Measurements from ENCODE around the gene SNPH.

Gene SNPH

GRCh38 chr20:1333462-1334369 is 67.6 kb downstream of the SNPH start:
- no peak for TF ChIP-seq NFIC (IDR thresholded peaks at IDR 0.05)
- no peak for TF ChIP-seq MAX (IDR thresholded peaks at IDR 0.05)
- no peak for TF ChIP-seq FOXM1 (IDR thresholded peaks at IDR 0.05; ENCODE audit: borderline replicate concordance, low read depth)
- no peak for TF ChIP-seq ZBTB7A (IDR thresholded peaks at IDR 0.05; ENCODE audit: low read depth)
- TF ChIP-seq REST (IDR thresholded peaks at IDR 0.05; ENCODE audit: low read depth) = no peak
- TF ChIP-seq EGR1 (IDR thresholded peaks at IDR 0.05) = no peak
- no peak for TF ChIP-seq CEBPB (IDR thresholded peaks at IDR 0.05)
- no peak for TF ChIP-seq TAF1 (IDR thresholded peaks at IDR 0.05; ENCODE audit: low read depth)
- no peak for TF ChIP-seq CREB1 (IDR thresholded peaks at IDR 0.05; ENCODE audit: low read depth)
- TF ChIP-seq, protein P1, sequence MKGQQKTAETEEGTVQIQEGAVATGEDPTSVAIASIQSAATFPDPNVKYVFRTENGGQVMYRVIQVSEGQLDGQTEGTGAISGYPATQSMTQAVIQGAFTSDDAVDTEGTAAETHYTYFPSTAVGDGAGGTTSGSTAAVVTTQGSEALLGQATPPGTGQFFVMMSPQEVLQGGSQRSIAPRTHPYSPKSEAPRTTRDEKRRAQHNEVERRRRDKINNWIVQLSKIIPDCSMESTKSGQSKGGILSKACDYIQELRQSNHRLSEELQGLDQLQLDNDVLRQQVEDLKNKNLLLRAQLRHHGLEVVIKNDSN (IDR thresholded peaks at IDR 0.05) = no peak
- TF ChIP-seq RAD21 (IDR thresholded peaks at IDR 0.05; ENCODE audit: low read depth) = no peak
- TF ChIP-seq EP300 (IDR thresholded peaks at IDR 0.05; ENCODE audit: borderline replicate concordance) = no peak
- no peak for TF ChIP-seq TEAD4 (IDR thresholded peaks at IDR 0.05)
- no peak for TF ChIP-seq TCF12 (IDR thresholded peaks at IDR 0.05; ENCODE audit: low read depth)
- no peak for TF ChIP-seq YY1 (IDR thresholded peaks at IDR 0.05; ENCODE audit: low read depth)

DNA sequence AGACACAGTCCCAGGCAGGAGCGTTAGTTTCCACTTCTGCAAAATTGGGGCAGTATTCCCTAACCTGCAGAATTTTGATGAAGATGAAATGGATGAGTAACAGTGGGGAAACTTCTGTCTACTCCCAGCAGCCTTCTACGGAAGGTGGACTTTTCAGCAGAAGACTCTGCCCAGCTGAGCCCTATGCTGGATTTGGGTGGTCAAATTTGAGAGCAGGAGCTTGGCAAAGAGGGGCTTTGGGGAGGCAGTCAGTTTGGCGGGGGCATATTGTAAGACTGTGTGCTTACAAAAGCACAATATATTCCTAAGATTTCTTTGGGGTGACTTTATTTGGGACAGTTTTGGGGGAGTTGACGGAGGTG is 68.3 kb downstream of the SNPH start:
- no peak for TF ChIP-seq YY1 (IDR thresholded peaks at IDR 0.05; ENCODE audit: low read depth)

GRCh38 chr20:1334761-1335160 is 68.7 kb downstream of the SNPH start:
- TF ChIP-seq CREB1 (IDR thresholded peaks at IDR 0.05; ENCODE audit: low read depth) (no peak), CEBPB (IDR thresholded peaks at IDR 0.05) (0 out of 2 replicates have a peak, but pooled peaks have one; percentile 9)

DNA sequence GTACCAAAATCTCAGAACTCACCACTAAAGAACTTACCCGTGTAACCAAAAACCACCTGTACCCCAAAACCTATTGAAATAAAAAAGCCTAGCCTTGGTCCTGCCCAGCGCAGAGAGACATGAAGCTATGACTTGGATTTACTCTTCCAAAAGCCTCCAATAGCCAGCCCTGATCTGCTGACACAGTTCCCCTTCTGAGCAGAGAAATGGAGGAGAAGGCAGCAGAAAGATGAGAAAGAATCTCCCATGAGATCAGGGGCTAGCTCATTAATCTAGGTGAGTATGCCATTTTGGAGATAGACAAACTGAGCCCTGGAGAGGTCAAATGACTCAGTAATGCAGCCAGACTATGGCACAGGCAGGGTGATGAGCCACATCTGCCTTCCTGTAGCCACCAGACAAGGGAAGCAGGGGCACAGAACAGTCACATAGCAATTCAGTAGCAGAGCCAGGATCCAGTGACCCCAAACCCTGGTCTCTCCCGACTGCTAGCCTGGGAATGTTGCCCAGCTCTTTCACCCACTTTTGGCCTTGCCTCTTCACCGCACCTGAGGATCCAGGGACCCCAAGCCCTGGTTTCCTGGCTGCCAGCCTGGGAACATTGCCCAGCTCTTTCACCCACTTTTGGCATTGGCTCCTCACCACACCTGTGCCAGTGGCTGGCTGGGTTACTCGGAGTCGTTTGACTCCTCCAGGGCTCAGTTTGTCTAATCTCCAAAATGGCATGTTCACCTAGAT is 70.0 kb downstream of the SNPH start:
- TF ChIP-seq CEBPB (IDR thresholded peaks at IDR 0.05) (no peak), MAX (IDR thresholded peaks at IDR 0.05) (peak; percentile 10; the same call in 1 of the 2 replicates), TCF12 (IDR thresholded peaks at IDR 0.05; ENCODE audit: low read depth) (0 out of 2 replicates have a peak, but pooled peaks have one; percentile 9)

- TF ChIP-seq FOXM1 (IDR thresholded peaks at IDR 0.05; ENCODE audit: borderline replicate concordance, low read depth) (no peak), EP300 (IDR thresholded peaks at IDR 0.05; ENCODE audit: borderline replicate concordance) (peak; percentile 35; the same call in 1 of the 2 replicates), CEBPB (IDR thresholded peaks at IDR 0.05) (no peak), MAX (IDR thresholded peaks at IDR 0.05) (no peak), RAD21 (IDR thresholded peaks at IDR 0.05; ENCODE audit: low read depth) (peak; percentile 9; the same call in 1 of the 2 replicates), TCF12 (IDR thresholded peaks at IDR 0.05; ENCODE audit: low read depth) (peak; percentile 45; the same call in 1 of the 2 replicates), NFIC (IDR thresholded peaks at IDR 0.05) (peak; percentile 77), EGR1 (IDR thresholded peaks at IDR 0.05) (no peak), YY1 (IDR thresholded peaks at IDR 0.05; ENCODE audit: low read depth) (no peak), ZBTB7A (IDR thresholded peaks at IDR 0.05; ENCODE audit: low read depth) (peak; percentile 38; the same call in 1 of the 2 replicates), TEAD4 (IDR thresholded peaks at IDR 0.05) (peak; percentile 50; the same call in 1 of the 2 replicates), REST (IDR thresholded peaks at IDR 0.05; ENCODE audit: low read depth) (no peak)
- TF ChIP-seq, protein P1 (IDR thresholded peaks at IDR 0.05) = 0 out of 2 replicates have a peak, but pooled peaks have one; percentile 19
Observed at GRCh38 chr20:1336699-1337367, 70.7 kb downstream of the SNPH start.

All from Ishikawa (cell line).